HG03066 (cell line): Measurements from ENCODE around the gene TALDO1.

Experiments used
- ATAC-seq: cut with Tn5 transposase; IDR thresholded peaks from one replicate; pipeline ENCODE4 v1.9.1; 2021; ENCODE audit warnings: low read depth; ENCODE audit not compliant: unreplicated experiment

TALDO1 gene

GRCh38 chr11:797296-798092, 50.2 kb downstream of the TALDO1 start:
- ATAC-seq: peak; percentile 53

- peak; percentile 45 for ATAC-seq
Measured at GRCh38 chr11:798093-798713, 50.9 kb downstream of the TALDO1 start, which contains the start of gene SLC25A22. SLC25A22 (minus strand) TSS chr11:798281; CDS start chr11:795006, 3,275 bp downstream.

GRCh38 chr11:799641-800316, 52.5 kb downstream of the TALDO1 start:
- ATAC-seq: no peak

DNA sequence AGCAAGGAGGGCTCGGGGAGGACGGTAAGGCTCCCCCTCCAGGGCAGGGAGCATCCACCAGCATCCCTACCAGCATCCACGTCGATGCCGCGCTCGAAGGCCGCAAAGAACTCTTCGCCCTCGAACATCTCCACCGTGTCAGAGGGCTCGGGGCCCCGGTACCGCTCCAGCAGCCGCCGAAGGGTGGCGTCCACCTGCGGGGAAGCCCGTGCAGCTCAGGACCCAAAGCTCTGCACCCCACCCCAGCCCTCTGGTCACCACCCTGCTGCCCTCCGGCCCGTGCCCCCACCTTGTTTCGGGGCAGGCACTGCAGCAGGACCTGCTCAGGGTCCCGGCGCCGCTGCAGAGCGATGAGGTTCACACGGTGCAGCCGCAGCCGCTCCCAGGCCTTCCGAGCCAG, 53.2 kb downstream of the TALDO1 start:
- no peak for ATAC-seq

GRCh38 chr11:801097-801780, 54.0 kb downstream of the TALDO1 start:
- no peak for ATAC-seq

- ATAC-seq: no peak
Measured at GRCh38 chr11:802018-802617, 54.9 kb downstream of the TALDO1 start.

- ATAC-seq: no peak
Measured at GRCh38 chr11:802693-803466, 55.6 kb downstream of the TALDO1 start.

DNA sequence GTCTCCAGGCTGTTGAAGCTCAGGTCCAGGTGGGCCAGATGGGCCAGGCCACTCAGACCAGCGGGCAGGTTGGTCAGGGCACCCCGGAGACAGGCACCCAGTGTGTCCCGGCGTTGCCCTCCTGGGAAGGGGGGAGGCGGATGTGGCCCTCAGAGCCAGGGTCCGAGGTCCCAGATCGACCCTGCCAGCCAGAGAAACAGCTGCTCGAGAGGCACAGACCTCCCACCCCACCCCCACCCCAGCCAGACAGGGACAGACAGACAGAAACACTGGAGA, 56.1 kb downstream of the TALDO1 start:
- ATAC-seq: no peak

DNA sequence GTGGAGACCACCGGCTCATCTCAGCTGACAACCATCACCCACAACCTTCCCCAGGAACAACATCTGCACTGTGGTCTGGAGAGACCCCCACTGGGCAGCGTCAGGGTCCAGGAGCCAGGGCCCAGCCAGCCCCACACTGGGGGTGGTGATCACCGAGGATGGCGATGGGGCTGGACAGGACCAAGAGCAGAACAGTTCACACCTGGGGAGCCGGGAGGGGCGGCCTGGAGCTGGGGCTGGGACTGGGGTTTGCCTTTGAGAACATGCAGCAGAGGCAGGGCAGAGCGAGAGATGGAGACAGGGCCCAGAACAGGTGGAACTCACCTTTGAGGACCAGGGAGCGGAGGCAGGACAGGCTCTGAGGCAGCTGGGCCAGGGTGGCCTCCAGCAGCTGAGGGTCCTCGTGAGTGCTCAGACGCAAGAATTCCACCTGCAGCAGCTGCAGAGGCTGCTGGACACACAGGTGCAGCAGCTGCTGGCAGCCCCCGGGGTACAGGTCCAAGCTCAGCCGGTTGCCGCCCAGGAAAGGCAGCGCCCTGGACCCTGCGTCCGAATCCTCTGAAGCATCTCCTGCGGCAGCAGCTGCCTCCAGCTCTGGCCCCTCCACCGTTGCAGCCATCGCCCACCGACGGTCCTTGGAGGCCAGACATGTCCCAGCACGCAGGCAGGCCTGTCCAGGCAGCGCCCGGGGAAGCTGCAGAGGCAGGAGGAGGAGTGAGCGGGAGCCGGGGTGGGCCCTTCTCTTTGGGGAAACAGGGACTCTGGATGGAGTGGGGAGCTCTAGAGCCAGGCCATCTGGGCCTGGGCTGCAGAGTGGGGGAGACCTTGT, 56.7 kb downstream of the TALDO1 start:
- ATAC-seq: no peak

DNA sequence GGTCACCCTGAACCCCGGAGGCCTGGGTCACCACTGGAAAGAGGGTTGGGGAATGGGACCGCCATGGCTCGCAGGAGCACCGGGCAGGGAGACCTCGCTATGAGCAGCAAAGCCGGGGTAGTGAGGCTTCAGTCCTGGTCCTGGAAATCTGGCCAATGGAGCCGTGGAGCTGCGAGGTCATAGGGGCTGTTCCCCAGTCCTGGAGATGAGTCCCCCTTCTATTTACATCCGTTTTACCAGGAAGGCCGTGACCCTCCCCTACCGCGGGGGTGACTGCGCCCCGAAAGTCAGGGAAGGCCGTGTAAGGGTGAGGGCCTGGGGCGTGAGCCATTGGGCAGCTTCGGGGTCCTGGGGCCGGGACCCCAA, 57.3 kb downstream of the TALDO1 start:
- ATAC-seq: no peak

GRCh38 chr11:808427-809286, 61.4 kb downstream of the TALDO1 start:
- ATAC-seq: no peak

- ATAC-seq: peak; percentile 72
Measured at GRCh38 chr11:809287-810039, 62.2 kb downstream of the TALDO1 start, which contains the start of gene RPLP2. RPLP2 (plus strand) TSS chr11:809967; CDS start chr11:810235, 268 bp downstream.

GRCh38 chr11:810040-810567, 62.8 kb downstream of the TALDO1 start:
- ATAC-seq: no peak

DNA sequence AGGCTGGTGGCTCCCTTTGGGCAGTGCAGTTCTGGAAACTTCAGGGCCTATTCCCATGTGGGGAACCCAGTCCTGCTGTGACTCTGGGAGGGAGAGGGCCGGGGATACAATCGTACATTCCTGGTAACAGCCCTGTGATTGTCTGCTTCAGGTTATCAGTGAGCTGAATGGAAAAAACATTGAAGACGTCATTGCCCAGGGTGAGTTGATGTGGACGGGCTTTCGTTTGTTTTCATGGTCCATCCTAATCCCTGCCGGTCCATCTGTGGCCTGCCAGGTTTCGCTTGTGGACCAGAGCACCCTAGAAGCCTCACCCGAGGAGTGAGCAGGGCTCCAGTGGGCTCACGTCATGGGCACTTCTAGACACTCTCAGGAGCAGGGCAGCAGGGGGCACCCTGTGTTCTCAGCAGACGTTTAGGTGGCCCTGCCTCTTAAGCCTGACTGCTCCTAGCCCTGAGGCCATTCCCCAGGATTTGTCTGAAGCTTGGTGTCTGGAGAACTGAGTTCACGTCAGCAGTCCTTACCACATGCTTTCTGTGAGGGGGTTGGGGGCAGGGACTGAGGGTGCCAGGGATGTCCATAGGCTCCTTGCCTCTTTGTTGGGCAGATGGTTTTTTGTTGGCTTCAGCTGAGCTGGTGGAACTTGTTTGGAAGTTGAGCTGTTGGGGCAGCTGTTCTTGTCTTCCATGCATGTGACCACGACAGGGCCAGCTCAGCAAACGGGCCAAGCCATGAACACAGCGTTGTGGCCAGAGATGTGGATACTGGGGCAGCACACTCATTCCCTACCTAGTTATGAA, 64.4 kb downstream of the TALDO1 start:
- no peak for ATAC-seq

DNA sequence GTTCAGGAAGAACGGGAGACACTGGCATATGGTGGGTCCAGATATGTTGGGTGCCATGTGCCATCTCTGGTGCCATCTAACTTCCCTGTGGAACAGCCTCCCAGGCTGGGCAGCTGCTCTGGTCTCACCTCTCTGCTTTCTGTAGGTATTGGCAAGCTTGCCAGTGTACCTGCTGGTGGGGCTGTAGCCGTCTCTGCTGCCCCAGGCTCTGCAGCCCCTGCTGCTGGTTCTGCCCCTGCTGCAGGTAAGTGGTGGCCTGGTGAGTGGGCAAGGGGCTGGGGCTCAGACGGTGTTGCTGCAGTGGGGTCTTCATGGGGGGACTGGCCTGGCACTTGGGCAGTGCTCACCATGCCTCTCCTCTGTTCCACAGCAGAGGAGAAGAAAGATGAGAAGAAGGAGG, 65.1 kb downstream of the TALDO1 start:
- ATAC-seq: no peak

- no peak for ATAC-seq
Measured at GRCh38 chr11:813072-813455, 65.8 kb downstream of the TALDO1 start.
